Stimulated activated CD8-positive, alpha-beta memory T cell treated with anti-CD3 and anti-CD28 coated beads, Interleukin-12 subunit alpha, Interleukin-12 subunit beta, amount 100 ng/mL, for 24 hours (primary cell): Measurements from ENCODE around the gene TXNL4B.
"Not testable (repeated sequence)": the region's sequence is repeated elsewhere in the genome, so short reads cannot be mapped to it uniquely, and the experiment has no call there.

ENCODE experiments used
- DNase-seq: peaks from one replicate; pipeline ENCODE4 v3.0.0-alpha.2; 2020; ENCODE audit errors: extremely low read depth

The TXNL4B gene

DNA sequence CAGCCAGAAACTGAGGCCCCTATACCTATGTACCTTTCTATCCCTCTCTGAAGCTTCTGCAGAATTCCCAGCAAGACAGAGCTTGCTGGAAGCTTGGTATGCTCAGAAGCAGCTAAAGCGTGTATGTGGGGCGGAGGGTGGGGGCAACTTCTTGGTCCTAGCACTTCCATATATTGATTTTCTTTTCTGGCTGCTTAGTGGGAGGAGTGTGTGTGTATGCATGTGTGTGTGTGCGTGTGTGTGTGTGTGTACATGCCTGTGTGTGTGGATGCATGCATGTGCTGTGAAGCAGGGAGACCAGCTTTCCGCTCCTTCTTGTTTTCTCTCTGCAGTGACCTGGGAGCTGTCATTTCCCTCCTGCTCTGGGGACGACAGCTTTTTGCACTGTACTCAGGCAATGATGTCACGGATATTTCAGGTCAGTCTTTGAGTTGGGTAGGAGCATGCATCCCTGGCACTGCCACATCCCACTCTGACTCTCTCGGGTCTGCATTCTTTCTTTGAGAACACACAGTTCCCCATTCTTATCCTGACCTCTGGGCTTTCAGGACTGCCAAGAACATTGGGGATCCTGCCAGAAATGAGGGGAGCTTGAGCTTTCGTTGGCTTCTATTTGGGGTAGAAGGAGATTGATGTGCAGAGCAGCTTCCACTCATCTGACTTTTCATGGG is 19.7 kb downstream of the TXNL4B start:
- no peak for DNase-seq

- no peak for DNase-seq
Observed at GRCh38 chr16:72072514-72073342, 20.7 kb downstream of the TXNL4B start.

DNA sequence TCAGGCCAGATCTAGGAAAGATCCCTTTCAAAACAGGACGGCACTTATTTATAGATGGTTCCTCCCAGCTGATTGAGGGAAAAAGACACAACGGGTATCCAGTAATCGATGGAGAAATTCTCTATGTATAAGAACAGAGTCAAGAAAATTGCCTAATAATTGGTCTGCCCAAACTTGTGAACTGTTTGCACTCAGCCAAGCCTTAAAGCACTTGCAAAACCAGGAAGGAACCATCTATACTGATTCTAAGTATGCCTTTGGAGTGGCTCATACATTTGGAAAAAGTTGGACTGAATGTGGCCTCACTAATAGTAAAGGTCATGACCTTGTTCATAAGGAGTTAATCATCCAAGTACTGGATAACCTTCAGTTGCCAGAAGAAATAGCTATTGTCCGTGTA is 24.5 kb downstream of the TXNL4B start:
- no peak for DNase-seq

- no peak for DNase-seq
Observed at GRCh38 chr16:72066747-72067146, 26.7 kb downstream of the TXNL4B start.

- DNase-seq, result no peak
Observed at GRCh38 chr16:72064361-72064894, 29.0 kb downstream of the TXNL4B start.

- DNase-seq, result no peak
Observed at GRCh38 chr16:72061564-72061963, 31.9 kb downstream of the TXNL4B start.

DNA sequence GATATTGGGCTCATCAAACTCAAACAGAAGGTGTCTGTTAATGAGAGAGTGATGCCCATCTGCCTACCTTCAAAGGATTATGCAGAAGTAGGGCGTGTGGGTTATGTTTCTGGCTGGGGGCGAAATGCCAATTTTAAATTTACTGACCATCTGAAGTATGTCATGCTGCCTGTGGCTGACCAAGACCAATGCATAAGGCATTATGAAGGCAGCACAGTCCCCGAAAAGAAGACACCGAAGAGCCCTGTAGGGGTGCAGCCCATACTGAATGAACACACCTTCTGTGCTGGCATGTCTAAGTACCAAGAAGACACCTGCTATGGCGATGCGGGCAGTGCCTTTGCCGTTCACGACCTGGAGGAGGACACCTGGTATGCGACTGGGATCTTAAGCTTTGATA is 33.0 kb downstream of the TXNL4B start:
- no peak for DNase-seq

- DNase-seq, result not testable (repeated sequence)
Observed at GRCh38 chr16:72059060-72059459, 34.4 kb downstream of the TXNL4B start.

GRCh38 chr16:72057313-72057712 is 36.1 kb downstream of the TXNL4B start:
- DNase-seq, result not testable (repeated sequence)

DNA sequence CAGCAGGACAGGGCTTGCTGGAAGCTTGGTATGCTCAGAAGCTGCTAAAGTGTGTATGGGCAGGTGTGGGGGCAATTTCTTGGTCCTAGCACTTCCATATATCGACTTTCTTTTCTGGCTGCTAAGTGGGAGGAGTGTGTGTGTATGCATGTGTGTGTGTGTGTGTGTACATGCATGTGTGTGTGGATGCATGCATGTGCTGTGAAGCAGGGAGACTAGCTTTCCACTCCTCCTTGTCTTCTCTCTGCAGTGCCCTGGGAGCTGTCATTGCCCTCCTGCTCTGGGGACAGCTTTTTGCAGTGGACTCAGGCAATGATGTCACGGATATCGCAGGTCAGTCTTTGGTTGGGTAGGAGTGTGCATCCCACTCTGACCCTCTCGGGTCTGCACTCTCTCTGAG is 37.5 kb downstream of the TXNL4B start:
- DNase-seq, result no peak

DNA sequence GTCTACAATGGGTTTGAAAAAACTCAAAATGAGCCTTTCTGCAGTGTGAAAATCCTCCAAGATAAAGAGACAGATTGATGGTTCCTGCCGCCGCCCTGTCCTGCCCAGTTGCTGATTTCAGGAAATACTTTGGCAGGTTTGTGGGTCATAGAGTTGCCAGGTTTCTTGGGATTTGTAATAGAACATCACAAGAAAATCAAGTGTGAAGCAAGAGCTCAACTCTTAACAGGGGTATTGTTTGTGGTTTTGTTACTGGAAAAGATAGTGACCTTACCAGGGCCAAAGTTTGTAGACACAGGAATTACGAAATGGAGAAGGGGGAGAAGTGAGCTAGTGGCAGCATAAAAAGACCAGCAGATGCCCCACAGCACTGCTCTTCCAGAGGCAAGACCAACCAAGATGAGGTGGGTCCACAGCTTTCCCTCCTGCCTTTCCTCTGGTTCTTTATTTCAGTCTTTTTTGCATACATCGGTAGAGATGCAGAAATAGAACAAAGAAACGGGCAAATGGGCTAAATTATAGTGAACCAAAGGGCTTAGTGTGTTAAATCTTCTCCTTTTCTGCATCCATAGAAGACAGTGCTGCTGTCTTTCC is 39.1 kb downstream of the TXNL4B start, which contains the start of gene HP:
TSS of gene HP (plus strand) at position 252 of the 594 bp plus-strand sequence. CDS start at position 400, 148 bp downstream.
- DNase-seq, result not testable (repeated sequence)

- no peak for DNase-seq
Observed at GRCh38 chr16:72051818-72052217, 41.6 kb downstream of the TXNL4B start.

GRCh38 chr16:72050769-72051464 is 42.5 kb downstream of the TXNL4B start:
- no peak for DNase-seq

GRCh38 chr16:72049110-72049509 is 44.3 kb downstream of the TXNL4B start:
- no peak for DNase-seq

DNA sequence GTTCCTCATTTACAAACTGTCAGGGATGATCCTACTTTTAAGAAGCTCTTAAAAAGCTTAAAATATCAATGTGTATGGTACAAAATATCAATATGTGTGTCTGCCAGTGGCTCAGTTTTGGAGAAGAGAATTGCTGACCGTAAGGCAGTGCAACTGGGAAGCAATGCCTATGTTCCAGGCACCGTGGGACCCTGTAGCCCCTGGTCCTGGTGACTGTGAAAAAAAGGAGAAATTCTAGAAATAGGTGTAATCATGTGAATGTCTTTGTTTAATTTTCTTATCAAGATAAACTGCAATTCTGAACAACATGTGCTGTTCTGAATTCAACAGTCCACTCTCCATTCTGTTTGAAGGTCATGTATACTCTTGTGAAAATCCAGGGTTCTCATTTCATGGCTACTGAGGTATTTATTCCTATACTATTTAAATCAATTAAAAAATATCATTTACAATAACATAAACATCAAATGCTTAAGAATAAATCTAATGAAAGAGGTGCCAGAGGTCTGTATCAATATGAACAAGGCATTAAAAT is 48.5 kb downstream of the TXNL4B start:
- no peak for DNase-seq

DNA sequence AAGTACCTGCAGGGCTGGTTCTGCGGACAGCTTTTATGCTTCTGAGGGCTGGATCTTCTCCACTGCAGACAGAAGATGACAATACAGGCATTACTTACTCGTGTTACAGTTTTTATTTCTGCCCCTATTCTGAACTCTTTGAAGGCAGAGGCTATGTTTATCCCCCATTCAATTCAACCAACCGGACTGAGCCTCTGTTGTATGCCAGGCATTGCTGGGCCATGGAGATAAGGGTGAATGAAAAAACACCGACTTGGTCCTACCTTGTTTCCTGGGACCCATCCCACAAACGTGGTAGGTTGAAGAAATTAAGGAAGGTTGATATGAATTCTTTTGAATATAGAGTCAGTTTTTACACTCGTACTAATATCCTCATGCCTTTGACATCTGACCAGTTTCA is 49.1 kb downstream of the TXNL4B start:
- DNase-seq, result no peak

DNA sequence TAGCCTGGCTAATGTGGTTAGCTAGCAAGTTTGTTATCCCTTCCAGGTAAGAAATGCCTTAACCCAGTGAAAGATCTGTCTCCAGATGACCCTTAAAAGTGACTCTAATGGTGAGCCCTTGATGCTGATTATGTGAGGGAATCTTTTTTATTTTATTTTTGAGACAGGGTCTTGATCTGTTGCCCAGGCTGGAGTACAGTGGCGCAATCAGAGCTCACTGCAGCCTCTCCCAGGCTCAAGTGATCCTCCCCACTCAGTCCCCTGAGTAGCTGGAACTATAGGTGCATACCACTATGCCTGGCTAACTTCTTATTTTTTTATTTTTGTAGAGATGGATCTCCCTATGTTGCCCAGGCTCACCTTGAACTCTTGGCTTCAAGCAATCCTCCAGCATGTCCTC is 49.9 kb downstream of the TXNL4B start:
- no peak for DNase-seq

DNA sequence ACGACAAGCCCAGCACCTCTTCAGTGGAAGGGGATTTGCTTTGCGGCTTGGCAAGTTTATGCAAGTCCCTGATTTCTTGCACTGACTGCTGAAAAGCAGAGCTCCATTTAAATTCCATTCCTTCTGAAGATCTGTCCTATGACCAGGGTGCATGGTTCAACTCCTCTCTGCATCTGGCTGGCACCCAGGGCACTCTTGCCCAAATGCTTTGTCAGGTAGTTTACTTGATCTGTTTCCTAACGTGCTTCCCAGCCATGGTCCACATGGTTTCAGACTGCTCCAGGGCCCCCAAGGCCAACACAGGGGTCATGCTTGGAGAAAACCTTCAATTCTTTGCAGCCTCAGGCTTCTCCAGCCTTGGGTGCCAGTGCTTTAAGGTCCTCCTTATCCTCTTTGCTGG is 50.4 kb downstream of the TXNL4B start:
- no peak for DNase-seq

GRCh38 chr16:72042157-72042660 is 51.2 kb downstream of the TXNL4B start:
- no peak for DNase-seq

- no peak for DNase-seq
Observed at GRCh38 chr16:72036098-72036497, 57.3 kb downstream of the TXNL4B start.
